GM18499 (cell line): ENCODE measurements around the gene NEU4.
"Not testable (repeated sequence)": the region's sequence is repeated elsewhere in the genome, so short reads cannot be mapped to it uniquely, and the experiment has no call there.

ENCODE experiments used
- ATAC-seq: cut with Tn5 transposase; IDR thresholded peaks from one replicate; pipeline ENCODE4 v1.9.1; 2021; ENCODE audit warnings: moderate number of reproducible peaks; ENCODE audit not compliant: insufficient read depth, unreplicated experiment

NEU4 gene

DNA sequence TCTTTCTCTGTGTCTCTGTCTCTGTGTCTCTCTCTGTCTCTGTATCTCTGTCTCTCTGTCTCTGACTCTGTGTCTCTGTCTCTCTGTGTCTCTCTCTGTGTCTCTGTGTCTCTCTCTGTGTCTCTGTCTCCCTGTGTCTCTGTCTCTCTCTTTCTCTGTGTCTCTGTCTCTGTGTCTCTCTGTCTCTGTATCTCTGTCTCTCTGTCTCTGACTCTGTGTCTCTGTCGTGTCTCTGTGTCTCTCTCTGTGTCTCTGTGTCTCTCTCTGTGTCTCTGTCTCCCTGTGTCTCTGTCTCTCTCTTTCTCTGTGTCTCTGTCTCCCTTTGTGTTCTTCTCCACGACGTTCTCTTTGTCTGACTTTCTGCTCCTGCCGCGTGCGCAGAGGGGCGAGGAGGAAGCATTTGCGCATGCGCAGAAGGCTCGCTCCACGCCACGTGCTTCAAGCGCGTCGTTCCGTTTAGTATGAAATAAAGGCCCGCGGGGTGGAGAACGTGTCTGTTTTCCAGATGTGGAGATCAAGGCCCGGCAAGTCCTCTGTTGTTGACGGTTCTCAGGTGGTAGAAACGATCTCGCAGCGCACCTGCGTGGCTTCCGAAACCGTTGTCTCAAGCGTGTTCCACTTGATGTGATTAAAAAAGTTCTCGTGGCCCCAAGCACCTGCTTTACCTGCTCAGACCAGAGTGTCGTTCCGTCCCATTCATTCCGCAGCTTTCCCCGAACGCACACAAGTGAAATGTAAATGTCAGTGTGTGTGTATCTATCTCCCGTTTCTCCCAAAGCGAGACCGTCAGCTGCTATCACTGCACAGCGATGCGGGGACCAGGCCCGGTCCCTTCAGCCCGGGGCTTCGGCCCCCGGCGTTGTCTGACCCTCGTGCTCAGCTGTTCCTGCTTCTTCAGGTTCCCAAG lies 14.8 kb downstream of the NEU4 start:
- ATAC-seq: not testable (repeated sequence)

DNA sequence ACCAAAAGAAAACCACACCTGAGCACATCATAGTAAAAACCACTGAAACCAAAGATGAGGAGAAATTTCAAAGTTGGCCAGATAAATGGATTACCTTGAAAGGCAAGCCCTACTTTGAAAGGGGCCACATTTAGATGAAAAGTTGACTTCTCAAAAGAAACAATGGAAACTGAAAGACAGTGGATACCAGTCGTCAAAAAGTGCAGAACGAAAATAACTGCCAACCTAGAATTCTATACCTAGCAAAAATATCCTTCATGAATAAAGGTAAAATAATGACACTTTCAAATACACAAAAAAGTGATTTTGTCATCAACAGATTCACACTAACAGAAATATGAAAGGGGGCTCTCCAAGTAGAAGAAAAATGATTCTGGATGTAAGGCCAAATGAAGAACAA lies 18.4 kb downstream of the NEU4 start:
- no peak for ATAC-seq

DNA sequence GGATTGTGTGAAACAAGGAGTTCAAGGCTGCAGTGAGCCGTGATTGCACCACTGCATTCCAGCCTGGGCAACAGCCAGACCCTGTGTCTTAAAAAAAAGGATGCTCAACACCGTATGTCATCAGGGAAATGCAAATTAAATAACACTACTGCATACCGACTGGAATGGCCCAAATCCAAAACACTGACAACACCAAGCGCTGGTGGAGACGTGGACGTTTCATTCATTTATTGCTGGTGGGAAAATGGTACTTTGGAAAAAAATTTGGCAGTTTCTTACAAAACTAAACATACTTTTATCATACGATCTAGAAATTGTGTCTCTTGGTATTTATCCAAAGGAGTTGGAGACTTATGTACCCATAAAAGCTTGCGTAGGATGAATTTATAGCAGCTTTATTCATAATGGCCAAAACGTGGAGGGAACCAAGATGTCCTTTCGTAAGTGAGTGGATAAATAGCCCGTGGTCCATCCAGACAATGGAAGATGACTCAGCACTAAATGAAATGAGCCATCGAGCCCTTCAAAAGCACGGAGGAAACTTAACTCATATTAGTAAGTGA lies 24.2 kb downstream of the NEU4 start:
- ATAC-seq: no peak

DNA sequence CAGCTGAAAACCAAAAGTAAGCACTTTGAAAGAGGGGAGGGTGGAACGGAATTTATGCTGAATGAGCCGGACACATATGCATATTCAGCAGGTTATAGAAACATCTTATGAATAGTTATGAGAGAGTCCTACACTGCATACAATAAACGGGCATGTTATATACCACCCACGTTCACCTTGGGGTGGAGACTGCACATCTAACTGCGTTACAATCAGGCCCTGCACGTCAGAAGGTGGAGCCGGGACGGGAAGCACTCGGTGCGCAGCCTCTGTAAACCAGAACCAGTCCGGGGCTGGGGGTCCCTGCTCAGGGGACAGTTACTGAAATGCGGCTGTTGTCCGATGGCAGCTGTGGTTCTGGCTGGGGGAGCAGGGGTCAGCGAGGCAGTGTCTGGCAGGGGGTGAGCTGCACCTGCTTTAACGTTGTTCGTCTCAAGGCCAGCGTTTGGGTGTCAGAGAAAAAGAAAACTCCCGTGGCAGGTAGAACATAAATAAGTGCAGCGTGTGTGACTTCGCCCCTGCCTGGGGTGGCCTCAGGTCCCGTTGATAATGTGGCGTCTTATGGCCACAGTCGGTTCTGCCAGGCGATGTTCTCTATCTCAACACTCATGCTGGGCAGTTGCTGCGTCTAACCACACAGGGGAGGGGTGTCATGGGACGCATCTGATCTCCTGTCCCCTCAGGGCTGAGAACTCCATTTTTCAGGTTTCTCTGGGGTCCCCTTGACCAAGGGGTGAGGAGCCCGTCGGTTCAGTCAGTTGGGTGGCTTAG lies 24.9 kb downstream of the NEU4 start:
- not testable (repeated sequence) for ATAC-seq

DNA sequence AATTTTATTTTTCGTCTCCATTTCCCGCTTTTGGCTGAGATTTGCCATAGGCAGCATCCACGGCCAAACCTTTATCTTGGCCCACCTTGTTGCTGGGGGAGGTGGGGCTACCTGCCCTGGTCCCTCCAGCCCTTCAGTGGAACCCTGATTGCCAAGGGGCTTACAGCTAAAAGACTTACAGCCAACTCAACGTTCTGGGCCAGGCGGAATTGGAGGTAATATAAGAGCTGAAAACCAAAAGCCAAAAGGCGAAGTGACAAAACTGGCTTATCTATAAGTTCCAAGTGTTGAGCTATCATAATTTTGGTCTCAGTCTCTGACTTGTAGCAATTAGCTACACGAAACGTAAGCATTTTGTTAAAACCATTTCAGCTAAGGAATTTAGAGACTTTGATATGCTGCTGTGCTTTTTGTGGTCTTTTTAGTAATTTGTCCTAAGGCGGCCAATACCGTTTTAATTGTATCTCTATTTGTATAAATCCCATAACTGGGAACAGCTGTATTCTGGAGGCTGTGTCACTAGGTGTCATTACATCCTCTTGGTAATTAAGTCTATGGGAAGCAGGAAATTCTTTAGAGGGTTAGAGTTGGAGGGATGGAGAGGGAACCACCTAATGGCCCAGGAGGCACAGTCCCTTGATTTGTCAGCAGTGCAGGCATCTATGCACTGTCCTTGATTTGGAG lies 25.7 kb downstream of the NEU4 start:
- ATAC-seq: no peak

DNA sequence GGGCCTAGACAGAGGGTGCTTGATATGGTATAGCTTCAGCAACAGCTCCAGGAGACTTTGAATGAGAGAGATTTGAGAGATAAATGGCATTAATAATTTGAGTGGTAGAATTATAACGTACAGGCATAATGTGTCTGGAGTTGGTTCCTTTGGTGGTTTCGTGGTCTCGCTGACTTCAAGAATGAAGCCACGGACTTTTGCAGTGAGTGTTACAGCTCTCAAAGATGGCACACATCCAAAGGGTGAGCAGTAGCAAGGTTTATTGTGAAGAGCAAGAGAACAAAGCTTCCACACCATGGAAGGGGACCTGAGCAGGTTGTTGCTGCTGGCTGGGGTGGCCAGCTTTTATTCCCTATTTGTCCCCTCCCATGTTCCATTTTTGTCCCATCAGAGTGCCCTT lies 26.6 kb downstream of the NEU4 start:
- ATAC-seq: no peak

DNA sequence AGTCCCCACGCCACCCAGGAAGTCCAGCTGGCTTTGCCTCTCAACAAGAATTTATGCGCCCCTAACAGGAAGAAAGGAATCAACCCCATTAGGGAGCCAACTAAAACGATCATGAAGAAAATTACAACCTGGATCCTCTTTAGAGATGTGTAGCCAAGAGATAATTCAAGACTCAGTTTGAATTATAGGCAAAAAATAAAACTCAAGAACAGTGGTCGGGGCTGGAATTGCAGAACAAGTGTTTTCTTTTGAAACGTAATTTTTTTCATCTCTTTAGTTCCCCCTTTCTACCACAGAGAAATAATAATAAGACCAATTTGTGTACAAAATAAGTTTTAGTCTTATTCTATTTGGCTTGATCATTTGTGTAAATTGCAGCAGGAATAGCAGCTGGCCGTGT lies 27.3 kb downstream of the NEU4 start:
- ATAC-seq: no peak

DNA sequence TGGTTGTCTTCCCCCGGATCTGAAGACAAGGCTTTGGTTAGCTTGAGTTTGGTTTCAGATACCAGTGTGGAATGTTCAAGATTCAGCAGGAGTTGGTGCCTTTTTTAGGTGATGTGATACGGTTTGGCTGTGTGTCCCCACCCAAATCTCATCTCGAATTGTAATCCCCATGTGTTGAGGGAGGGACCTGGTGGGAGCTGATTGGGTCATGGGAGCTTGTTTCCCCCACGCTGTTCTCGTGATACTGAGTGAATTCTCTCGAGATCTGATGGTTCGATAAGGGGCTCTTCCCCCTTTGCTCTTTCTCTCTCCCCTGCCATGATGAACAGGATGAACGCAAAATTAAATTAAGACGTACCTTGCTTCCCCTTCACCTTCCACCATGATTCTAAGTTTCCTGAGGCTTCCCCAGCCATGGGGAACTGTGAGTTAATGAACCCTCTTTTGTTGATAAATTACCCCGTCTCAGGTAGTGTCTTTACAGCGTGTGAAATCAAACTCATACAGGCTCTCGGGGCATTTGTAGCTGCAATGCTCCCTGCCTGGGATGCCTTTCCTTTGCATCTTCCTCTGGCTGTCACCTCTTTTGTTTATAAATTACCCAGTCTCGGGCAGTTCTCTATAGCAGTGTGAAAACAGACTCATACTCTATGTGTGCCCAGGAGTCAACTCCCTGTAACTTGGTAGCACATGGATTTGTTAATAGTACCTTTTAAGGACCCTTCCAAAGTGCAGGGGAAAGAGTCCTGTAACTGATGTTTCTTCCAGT lies 28.4 kb downstream of the NEU4 start:
- no peak for ATAC-seq

DNA sequence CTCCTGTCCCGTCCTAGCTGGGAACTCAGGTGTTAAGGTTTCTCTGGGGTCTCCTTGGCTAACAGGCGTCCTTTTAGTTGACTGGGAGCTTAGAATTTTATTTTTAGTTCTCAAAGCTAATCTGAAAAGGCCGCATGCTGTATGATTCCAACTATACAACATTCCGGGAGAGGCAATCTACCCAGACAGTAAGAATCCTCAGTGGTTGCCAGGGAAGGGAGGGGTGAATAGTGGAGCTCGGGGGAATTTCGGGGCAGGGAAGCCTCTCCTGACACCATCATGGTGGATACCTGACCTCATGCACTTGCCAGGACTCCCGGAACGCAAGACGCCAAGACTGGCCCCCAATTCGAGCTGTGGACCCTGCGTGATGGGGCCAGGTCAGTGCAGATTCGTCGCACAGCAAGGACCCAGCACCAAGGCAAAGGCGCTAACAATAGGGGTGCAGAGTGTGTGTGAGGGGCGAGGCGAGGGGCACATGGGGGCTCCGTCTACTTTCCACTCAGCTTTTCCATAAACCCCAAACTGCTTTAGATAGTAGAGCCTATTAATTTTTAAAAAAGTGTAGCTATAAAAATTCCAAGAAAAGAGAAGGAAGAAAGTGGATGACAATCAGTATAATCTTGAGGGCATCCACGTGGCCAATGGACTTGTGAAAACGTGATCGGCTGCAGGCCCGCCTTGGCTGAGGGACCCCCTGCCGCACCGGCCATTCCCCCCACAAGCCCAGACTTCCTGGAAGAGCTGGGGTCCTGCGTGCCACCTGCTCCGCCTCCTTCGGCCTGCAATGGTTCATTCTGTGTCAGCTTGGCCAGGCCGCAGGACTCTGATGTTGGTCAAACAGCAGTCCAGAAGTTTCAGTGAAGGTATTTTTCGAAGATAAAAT lies 32.4 kb downstream of the NEU4 start:
- ATAC-seq: no peak

DNA sequence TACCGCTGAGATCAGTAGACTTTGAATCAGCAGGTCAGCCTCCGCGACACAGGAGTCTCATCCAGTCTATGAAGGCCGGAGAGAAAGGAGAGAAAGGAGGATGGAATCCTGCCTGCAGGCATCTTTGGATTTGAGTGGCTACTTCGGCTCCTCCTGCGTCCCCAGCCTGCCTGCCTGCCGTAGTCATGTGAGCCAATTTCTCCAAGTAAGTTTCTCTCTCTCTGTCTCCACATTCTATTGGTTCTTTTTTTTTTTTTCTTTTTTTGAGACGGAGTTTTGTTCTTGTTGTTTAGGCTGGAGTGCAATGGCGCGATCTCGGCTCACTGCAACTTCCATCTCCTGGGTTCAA lies 33.0 kb downstream of the NEU4 start:
- no peak for ATAC-seq

DNA sequence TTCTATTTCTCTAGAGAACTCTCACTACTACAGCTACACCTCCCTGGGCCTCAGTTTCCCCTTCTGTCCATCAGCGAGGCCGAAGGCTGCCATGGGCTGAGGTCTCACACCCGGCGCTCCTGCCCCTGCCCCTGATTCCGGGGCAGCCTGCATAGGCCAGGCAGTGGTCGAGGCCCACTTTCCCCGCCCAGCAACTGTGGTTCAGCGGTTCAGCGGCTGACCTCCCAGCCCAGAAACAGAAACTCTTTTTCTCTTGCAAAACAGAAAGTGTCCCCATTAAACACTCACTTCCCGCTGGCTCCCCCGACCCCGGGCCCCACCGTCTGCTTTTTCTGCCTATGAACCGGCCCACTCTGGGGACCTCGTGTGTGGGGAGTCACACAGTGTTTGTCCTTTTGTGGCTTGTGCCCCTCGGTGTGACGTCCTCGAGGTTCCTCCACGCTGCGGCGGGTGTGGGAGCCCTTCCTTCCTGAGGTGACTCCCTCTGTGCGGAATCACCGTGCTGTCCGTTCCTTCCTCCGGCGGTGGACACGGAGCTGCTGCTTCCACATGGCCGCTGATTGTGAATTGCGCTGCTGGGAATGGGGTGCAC lies 33.7 kb downstream of the NEU4 start:
- ATAC-seq: no peak

DNA sequence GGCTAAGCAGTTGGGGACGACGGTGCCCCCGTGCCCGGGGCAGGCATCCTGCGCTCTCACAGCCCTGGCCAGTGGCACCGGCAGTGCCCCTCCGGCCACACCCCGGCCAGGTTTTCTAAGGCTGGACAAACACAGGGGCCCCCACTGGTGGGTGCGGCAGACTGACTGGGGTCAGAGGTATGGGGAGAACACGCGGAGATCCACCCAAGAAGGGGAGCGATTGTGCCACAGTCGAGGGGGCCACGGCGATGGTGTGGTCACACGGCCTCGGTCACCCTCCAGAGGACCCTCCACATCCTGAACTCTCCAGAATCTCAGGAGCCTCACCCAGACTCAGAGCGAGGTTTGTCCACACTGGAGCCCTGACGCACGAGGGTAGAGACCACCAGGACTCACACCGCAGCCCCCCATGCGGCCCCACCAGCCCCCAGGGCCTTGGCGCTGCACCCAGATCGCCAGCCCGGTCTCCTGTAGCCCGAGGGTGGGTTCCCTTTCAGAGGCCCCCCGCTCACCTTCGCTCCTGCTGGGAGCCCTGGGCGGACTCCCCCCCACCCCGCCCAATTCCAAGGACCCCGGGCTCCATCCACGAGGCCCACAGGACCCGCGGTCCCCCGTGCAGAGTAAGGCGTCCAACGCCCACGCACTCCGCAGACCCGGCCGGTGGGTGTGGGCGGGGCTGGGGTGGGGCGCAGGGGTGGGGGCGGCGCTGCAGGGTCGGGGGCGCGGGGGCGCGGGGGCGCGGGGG lies 34.5 kb downstream of the NEU4 start:
- no peak for ATAC-seq

DNA sequence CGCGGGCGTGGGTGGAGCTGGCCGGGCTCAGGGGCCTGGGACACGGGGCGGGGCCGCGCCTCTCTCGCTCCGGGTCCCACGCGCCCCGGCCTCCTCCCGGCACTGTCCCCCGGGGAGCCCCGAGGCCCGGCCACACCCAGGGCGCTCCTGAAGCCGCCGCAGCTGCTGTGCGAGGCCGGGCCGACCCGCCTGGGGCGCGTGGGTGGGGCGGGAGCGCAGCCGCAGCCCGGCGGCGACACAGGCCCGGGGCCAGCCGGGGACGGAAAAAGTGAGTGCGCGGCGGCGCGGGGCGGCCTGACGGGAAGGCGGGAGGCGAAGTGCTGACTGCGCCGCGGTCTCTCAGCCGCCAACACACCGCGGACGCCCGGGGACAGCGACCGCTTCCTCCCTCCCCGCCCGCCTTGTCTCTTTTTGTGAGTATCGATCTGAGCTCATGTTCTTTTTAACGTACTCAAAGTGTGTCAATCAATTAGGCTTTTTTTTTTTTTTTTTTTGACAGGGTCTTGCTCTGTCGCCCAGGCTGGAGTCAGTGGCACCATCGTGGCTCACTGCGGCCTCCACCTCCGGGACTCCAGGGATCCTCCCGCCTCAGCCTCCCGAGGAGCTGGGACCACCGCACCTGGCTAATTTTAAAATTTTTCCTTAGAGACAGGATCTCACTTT lies 35.2 kb downstream of the NEU4 start:
- no peak for ATAC-seq

DNA sequence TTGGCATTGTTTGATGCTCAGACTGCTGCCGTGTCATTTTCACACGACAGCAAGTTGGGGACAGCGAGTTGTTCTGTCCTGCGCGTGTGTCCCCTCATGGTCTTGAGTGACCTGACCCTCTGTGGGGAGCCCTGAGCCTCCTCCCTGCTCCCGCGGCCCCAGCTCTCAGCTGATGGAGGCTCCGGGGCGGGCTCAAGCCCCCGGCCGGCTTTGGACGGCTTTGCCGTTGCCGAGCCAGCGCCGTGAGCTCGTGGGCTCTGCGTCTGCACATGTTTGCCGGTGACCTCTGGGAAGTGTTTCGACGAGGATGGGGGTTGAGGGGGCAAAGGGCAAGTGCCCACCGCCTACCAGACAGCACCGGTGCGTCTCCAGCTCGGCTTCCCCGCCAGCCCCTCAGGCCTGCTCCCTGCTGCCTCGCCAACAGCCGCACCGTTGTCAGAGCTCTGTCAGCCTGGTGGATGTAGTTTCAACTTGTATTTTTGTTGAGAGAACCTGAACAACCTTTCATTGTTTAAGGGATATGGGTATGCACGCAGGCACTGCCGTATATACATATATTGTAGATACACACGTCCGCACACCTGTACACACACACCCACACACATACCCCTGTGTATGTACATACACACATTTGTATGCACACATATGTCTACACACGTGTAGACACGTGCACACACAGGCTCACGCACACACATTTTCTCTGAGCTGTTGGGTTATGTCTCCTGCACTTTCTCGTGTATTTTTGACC lies 36.0 kb downstream of the NEU4 start:
- ATAC-seq: no peak

DNA sequence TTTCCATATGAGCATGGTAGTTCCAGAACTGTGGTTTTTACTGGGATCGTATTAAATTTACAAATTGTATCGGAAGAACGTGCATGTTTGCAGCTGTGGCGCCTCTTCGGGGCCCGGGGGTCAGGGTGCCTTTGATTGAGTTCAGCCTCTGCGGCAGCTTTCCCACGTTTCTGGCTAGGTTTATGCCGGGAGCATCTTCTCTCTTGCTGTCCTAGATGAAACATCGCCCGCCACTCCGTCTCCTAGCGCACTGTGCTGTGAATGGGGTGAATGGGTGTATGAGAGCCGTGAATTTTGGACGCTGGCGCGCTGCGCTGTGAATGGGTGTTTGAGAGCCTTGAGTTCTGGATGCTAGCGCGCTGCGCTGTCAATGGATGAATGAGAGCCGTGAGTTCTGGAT lies 37.4 kb downstream of the NEU4 start:
- ATAC-seq: no peak

DNA sequence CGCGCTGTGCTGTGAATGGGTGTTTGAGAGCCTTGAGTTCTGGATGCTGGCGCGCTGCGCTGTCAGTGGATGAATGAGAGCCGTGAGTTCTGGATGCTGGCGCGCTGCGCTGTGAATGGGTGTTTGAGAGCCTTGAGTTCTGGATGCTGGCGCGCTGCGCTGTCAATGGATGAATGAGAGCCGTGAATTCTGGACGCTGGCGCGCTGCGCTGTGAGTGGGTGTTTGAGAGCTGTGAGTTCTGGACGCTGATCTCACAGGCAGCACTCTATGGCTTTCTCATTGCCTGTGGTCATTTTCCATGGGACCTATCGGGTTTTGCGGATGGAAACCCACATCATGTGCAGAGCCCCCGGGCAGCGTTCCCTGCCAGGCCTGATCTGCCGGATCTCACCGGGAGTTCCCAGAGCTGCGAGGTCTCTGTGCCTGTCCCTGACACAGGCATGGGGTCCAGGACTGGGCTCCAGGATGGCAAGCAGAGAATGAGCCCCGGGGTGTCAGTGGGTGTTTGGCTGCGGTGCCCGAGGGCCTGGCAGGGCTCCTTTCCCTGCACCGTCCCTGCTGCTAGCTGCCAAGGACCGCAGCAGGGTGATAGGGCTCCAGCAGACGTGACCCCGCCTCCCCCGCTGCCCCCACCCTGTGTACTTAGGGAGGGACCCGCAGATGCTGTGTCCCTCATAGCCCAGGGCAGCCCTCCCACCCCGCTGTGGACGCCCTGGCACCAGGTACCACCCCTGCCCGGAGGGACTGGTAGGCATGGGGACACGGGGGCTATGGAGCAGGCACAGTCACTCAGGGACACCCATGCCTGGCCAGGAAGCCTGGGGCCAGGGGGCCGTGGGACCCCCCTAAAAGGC lies 40.0 kb downstream of the NEU4 start:
- no peak for ATAC-seq
